Parathyroid adenoma (tissue), 2 donors: ENCODE measurements around the gene TGFBR3.

Experiments used
- H2AFZ ChIP-seq: fragments of 300-600 bp; sonication (generic); one replicate; pipeline ENCODE4 v1.7.0; 2017; ENCODE audit warnings: antibody characterized with exemption, mild to moderate bottlenecking
- H3K27ac ChIP-seq: fragments of 300-600 bp; sonication (generic); one replicate; pipeline ENCODE4 v1.7.0; 2017
- H3K27me3 ChIP-seq: fragments of 300-600 bp; sonication (generic); one replicate; pipeline ENCODE4 v1.7.0; 2017; ENCODE audit warnings: low read length; ENCODE audit not compliant: control insufficient read depth, insufficient read depth
- H3K36me3 ChIP-seq: fragments of 300-600 bp; sonication (generic); one replicate; pipeline ENCODE4 v1.7.0; 2017; ENCODE audit warnings: low read length; ENCODE audit not compliant: control insufficient read depth, insufficient read depth
- H3K4me1 ChIP-seq: fragments of 300-600 bp; sonication (generic); one replicate; pipeline ENCODE4 v1.7.0; 2017; ENCODE audit warnings: control low read depth
- H3K4me2 ChIP-seq: fragments of 300-600 bp; sonication (generic); one replicate; pipeline ENCODE4 v1.7.0; 2017; ENCODE audit warnings: low read length
- H3K4me3 ChIP-seq: fragments of 300-600 bp; sonication (generic); one replicate; pipeline ENCODE4 v1.7.0; 2017; ENCODE audit warnings: low read depth, low read length
- H3K79me2 ChIP-seq: fragments of 300-600 bp; sonication (generic); one replicate; pipeline ENCODE4 v1.7.0; 2017; ENCODE audit warnings: control low read depth
- H3K9ac ChIP-seq: fragments of 300-600 bp; sonication (generic); one replicate; pipeline ENCODE4 v1.7.0; 2017; ENCODE audit warnings: mild to moderate bottlenecking
- H3K9me3 ChIP-seq: fragments of 300-600 bp; sonication (generic); one replicate; pipeline ENCODE4 v1.7.0; 2017; ENCODE audit warnings: low read length; ENCODE audit not compliant: control insufficient read depth
- CTCF ChIP-seq: fragments of 300-600 bp; sonication (generic); IDR thresholded peaks from one replicate; pipeline ENCODE4 v1.7.0; 2017; ENCODE audit warnings: antibody characterized with exemption, mild to moderate bottlenecking
- donor health status: primary hyperparathyroidism.

The TGFBR3 gene

GRCh38 chr1:91655912-91656449 is 230.0 kb downstream of the TGFBR3 start:
- Histone ChIP-seq H3K4me3 (no peak overlapping the region), H3K79me2 (no peaks in the 10 kb centered on the region), H2AFZ (no peak overlapping the region), H3K9me3 (no peaks in the 10 kb centered on the region), H3K27ac (no peak overlapping the region), H3K4me1 (no peaks in the 10 kb centered on the region), H3K9ac (no peak overlapping the region), H3K4me2 (no peak overlapping the region), H3K27me3 (no peaks in the 10 kb centered on the region), H3K36me3 (no peaks in the 10 kb centered on the region)
- no peak for TF ChIP-seq CTCF

- Histone ChIP-seq H3K27me3 (no peaks in the 10 kb centered on the region), H2AFZ (no peak overlapping the region), H3K36me3 (no peaks in the 10 kb centered on the region), H3K4me2 (no peak overlapping the region), H3K27ac (no peak overlapping the region), H3K4me1 (no peaks in the 10 kb centered on the region), H3K79me2 (no peaks in the 10 kb centered on the region), H3K9ac (no peak overlapping the region), H3K4me3 (no peak overlapping the region), H3K9me3 (no peaks in the 10 kb centered on the region)
- no peak for TF ChIP-seq CTCF
Observed at GRCh38 chr1:91653183-91653582, 232.8 kb downstream of the TGFBR3 start.

- no peaks in the 10 kb centered on the region for H3K27me3 ChIP-seq
- H3K4me2 ChIP-seq: no peak overlapping the region
- H3K9ac ChIP-seq: no peak overlapping the region
- H3K27ac ChIP-seq: no peak overlapping the region
- no peaks in the 10 kb centered on the region for H3K79me2 ChIP-seq
- no peak overlapping the region for H2AFZ ChIP-seq
- no peak for TF ChIP-seq CTCF
- H3K9me3 ChIP-seq: no peaks in the 10 kb centered on the region
- no peaks in the 10 kb centered on the region for H3K36me3 ChIP-seq
- H3K4me1 ChIP-seq: no peaks in the 10 kb centered on the region
- H3K4me3 ChIP-seq: no peak overlapping the region
Observed at GRCh38 chr1:91651661-91652071, 234.3 kb downstream of the TGFBR3 start.

GRCh38 chr1:91651243-91651642 is 234.7 kb downstream of the TGFBR3 start:
- H3K9ac ChIP-seq: no peak overlapping the region
- H2AFZ ChIP-seq: no peak overlapping the region
- H3K4me3 ChIP-seq: no peak overlapping the region
- no peaks in the 10 kb centered on the region for H3K36me3 ChIP-seq
- no peaks in the 10 kb centered on the region for H3K27me3 ChIP-seq
- no peaks in the 10 kb centered on the region for H3K79me2 ChIP-seq
- H3K9me3 ChIP-seq: no peaks in the 10 kb centered on the region
- TF ChIP-seq CTCF: no peak
- H3K27ac ChIP-seq: no peak overlapping the region
- H3K4me1 ChIP-seq: no peaks in the 10 kb centered on the region
- no peak overlapping the region for H3K4me2 ChIP-seq

GRCh38 chr1:91650764-91651163 is 235.2 kb downstream of the TGFBR3 start:
- H2AFZ ChIP-seq: no peak overlapping the region
- H3K4me3 ChIP-seq: no peak overlapping the region
- H3K4me2 ChIP-seq: no peak overlapping the region
- H3K9ac ChIP-seq: no peak overlapping the region
- no peaks in the 10 kb centered on the region for H3K4me1 ChIP-seq
- TF ChIP-seq CTCF: no peak
- no peaks in the 10 kb centered on the region for H3K27me3 ChIP-seq
- H3K9me3 ChIP-seq: no peaks in the 10 kb centered on the region
- H3K27ac ChIP-seq: no peak overlapping the region
- no peaks in the 10 kb centered on the region for H3K36me3 ChIP-seq
- no peaks in the 10 kb centered on the region for H3K79me2 ChIP-seq
